RPMI7951 (cell line): ENCODE data around the gene RNF149. TPM values are rescaled to one million over a fixed set of nuclear protein-coding genes. Genes with fewer than 3 reads are reported as not detected.
"Not testable (repeated sequence)": the region's sequence is repeated elsewhere in the genome, so short reads cannot be mapped to it uniquely, and the experiment has no call there.

Experiments
- DNase-seq: peaks from one replicate; pipeline ENCODE4 v3.0.0-alpha.2; 2012; ENCODE audit warnings: low read depth
- total RNA-seq: library from RNA; depleted of rRNA; stranded (reverse); fragments of >200 nt; shearing (Covaris generic); gene quantifications from 2 replicates; pipeline ENCODE4 v1.2.3, GENCODE V29; 2014

Gene RNF149
- total RNA-seq, 1 experiment from 2014 or later = 30.3 TPM

- DNase-seq = no peak
These were observed 53.0 kb downstream of the RNF149 start for GRCh38 chr2:101255501-101255900.

DNA sequence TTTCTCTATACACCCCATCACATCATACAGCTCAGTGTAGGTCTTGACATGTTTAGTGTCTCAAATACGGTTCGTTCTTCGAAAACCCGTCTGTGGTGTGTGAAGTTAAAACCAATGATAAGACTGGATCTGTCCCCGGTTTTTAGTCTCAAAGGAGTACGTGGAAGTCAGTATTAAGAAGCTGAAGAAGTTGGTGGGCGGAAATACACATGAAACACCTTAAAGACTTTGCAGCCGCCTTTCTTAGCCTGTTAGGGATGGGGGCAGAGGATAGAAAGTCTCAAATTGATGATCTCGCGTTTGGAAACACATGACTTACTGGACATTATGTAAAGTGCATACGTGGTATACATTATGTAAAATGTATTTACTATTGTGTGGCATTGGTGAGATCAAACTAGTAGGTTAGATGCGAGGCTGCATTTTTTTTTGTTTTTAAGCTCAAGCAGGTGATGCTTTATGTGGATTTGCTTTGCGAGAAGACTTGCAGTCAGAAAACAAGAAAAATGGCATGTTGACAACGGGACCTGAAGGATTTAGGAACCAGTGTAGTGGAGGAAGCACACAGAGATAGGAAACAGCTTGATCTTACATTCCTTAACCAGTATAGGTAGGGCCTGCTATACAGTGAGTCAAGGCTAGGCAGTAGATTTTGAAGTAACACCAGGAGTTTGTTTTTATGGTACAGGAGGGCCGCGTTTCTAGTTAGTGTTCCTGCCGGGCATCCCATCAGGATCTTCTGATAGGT is 54.6 kb downstream of the RNF149 start:
- no peak for DNase-seq

GRCh38 chr2:101253013-101253702 is 55.3 kb downstream of the RNF149 start:
- DNase-seq = peak; percentile 63

DNA sequence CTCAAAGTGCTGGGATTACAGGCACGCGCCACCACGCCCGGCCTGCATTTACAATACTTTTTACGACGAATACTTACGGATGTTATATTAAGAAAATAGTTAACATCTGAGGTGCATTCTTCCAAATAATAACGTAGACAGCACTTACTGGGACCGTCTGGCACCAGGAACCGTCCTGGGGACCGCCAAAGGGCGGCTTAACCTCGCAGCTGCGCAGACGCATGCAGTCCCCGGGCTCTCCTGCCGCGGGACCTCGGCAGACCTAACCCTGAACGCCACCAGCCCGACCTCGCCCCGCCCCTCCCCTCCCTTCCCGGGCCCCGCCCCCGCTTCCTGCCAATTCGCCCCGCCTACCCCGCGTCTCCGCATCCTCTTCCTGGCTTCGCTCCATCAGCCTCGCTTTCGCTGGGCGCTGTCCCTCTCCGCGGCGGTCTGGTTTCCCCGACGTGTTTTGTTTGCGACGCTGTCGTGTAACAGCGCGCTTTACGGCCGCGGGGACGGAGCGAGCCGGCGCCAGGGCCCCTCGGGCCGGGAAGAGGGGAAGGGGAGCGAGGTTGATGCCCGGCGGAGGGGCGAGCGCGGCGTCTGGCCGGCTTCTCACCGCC is 56.0 kb downstream of the RNF149 start, which contains the start of gene CNOT11:
CNOT11 (plus strand) TSS at position 479 of the 605 bp plus-strand sequence; CDS start at position 558, 79 bp downstream.
- peak; percentile 98 for DNase-seq

- no peak for DNase-seq
These were observed 56.6 kb downstream of the RNF149 start for GRCh38 chr2:101251844-101252407.

DNA sequence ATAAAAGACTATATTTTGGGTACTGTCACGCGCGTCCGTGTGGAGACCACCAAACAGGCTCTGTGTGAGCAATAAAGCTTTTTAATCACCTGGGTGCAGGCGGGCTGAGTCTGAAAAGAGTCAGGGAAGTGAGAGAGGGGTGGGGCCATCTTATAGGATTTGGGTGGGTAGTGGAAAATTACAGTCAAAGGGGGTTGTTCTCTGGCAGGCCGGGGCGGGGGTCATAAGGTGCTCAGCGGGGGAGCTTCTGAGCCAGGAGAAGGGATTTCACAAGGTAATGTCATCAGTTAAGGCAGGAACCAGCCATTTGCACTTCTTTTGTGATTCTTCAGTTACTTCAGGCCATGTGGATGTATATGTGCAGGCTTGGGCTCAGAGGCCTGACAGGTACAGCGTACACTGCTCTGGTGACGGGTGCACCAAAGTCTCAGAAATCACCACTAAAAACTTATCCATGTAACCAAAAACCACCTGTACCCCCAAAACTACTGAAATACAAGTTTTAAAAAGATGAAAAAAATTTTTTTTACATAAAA is 57.2 kb downstream of the RNF149 start:
- DNase-seq = not testable (repeated sequence)

DNA sequence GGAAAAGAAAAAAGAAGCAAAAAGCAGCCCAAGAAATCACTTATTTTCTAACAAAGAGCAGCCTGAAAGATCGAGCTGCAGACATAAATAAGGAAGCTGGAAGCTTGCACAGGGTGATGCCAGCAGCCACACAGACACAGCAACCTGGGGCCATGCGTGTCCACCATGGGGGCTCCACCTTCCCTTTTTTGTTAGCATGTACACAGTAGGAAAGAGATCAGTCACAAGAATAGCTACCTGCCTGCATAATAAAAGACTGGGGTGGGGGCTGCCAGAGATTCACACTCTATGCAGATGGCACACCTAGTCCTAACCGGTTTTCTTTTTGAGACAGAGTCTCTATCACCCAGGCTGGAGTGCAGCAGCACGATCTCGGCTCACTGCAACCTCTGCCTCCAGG is 58.7 kb downstream of the RNF149 start:
- no peak for DNase-seq

DNA sequence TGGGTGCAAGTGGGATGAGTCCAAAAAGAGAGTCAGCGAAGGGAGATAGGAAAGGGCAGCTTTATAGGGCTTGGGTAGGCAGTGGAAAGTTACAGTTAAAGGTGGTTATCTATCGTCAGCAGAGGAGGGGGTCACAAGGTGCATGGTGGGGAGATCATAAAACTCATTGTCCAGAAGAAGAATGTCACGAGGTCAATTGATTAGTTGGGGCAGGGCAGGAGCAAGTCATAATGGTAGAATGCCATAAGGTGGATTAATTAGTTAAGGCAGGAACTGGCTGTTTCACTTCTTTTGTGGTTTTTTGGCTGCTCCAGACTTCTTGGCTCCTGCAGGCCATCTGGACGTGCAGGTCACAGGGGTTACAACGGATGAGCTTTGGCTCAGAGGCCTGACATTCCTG is 59.7 kb downstream of the RNF149 start:
- DNase-seq = peak; percentile 30

DNA sequence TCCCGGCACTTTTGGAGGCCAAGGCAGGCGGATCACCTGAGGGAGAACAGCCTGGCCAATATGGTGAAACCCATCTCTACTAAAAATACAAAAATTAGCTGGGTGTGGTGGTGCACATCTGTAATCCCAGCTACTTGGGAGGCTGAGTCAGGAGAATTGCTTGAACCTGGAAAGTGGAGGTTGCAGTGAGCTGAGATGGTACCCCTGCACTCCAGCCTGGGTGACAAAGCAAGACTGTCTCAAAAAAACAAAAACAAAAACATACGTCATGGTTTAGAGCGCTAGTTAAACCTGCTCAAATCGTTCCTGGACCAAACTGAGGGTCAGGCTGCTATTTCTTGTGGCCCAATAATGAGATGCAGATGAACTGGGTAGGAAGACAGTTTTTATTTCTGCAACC is 63.0 kb downstream of the RNF149 start:
- not testable (repeated sequence) for DNase-seq

- DNase-seq = not testable (repeated sequence)
These were observed 63.6 kb downstream of the RNF149 start for GRCh38 chr2:101244899-101245298.

- not testable (repeated sequence) for DNase-seq
These were observed 64.1 kb downstream of the RNF149 start for GRCh38 chr2:101244373-101244772.

DNA sequence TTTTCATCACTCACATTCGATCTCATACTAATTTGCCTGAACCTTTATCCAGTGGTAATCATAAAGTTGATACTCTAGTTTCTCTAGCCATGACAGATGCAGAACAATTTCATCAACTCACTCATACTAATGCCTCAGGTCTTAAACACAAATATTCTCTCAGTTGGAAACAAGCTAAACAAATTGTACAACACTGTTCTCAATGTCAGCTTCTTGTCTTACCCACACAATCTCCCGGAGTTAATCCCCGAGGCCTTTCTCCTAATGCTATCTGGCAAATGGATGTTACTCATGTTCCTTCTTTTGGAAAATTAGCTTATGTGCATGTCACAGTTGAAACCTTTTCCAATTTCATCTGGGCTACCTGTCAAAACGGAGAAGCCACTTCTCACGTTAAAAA is 67.3 kb downstream of the RNF149 start:
- no peak for DNase-seq

DNA sequence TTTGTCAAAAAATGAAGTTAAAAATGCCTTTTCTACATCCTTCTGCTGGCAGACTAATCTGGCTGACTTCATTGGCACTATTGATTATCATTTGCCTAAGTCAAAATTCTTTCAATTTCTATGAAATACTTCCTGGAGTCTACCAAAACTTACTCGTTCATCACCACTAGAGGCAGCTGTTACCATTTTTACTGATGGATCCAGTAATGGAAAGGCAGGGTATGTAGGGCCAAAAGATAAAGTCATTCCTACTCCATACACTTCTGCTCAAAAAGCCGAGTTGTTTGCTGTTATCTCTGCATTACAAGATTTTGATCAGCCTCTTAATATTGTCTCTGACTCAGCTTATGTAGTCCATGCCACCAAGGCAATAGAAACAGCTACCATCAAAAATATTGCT is 67.8 kb downstream of the RNF149 start:
- DNase-seq = peak; percentile 57

- not testable (repeated sequence) for DNase-seq
These were observed 68.8 kb downstream of the RNF149 start for GRCh38 chr2:101239760-101240118.

GRCh38 chr2:101238930-101239759 is 69.4 kb downstream of the RNF149 start:
- DNase-seq = no peak

DNA sequence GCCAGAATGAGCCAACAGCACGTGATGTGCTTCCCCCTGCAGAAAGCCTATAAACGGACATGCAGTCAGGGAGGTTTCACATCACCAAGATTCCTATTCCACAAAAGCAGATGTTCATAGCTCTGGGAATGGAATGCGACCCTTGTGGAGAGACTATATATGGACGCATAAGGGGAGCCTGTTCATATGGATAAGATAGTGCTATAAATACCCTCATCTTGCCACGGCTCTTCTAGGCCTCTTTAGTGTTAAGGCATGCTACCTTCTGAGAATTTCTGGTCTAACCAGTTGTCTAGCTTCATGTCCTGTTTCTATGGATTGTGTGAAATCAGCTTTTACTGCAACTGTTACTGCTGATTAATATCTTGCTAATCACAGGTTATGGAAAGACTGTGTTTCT is 70.6 kb downstream of the RNF149 start:
- peak; percentile 26 for DNase-seq

DNA sequence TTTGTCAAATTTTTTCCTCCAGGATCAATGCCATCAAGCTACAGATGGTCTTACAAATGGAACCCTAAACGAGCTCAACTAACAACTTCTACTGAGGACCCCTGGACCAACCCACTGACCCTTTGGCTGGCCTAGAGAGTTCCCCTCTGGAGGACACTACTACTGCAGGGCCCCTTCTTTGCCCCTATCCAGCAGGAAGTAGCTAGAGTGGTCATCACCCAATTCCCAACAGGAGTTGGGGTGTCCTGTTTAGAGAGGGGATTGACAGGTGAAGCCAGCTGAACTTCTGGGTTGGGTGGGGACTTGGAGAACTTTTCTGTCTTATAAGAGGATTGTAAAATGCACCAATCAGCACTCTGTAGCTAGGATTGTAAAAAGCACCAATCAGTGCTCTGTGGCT is 72.5 kb downstream of the RNF149 start:
- not testable (repeated sequence) for DNase-seq

DNA sequence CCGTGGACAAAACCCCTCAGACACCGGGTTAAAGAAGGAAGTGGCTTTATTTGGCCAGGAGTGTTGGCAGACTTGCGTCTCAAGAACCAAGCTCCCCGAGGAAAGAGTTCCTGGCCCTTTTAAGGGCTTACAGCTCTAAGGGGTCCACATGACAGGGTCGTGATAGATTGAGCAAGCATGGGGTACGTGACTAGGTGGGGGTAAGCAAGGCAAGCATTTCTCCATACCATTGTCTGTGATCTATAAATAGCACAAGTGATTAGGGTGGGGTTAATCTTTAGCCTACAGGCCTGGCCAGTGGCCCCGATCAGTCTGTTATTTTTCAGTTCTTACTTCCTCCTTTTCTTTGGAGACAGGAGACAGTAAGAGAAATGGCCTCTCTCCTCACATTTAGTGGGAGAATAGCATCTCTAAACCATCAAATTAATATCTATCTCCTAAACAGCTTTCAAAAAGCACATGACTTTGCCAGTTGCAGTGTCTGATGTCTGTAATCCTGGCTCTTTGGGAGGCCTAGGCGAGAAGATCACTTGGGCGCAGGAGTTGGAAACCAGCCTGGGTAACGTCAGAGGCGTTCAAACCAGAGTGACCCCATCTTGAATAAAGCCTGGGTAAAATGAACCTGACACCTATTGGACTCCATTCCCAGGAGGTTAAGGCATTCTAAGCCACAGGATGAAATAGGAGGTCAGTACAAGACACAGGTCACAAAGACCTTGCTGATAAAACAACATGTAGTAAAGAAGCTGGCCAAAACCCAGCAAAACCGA is 74.1 kb downstream of the RNF149 start:
- DNase-seq = no peak

- DNase-seq = no peak
These were observed 75.7 kb downstream of the RNF149 start for GRCh38 chr2:101232770-101233169.

- DNase-seq = no peak
These were observed 76.4 kb downstream of the RNF149 start for GRCh38 chr2:101231937-101232730.
